Parathyroid adenoma (tissue), 2 donors: ENCODE measurements around the gene CEP104.

Experiments
- H2AFZ ChIP-seq: fragments of 300-600 bp; sonication (generic); one replicate; pipeline ENCODE4 v1.7.0; 2017; ENCODE audit warnings: antibody characterized with exemption, mild to moderate bottlenecking
- H3K27ac ChIP-seq: fragments of 300-600 bp; sonication (generic); one replicate; pipeline ENCODE4 v1.7.0; 2017
- H3K27me3 ChIP-seq: fragments of 300-600 bp; sonication (generic); one replicate; pipeline ENCODE4 v1.7.0; 2017; ENCODE audit warnings: low read length; ENCODE audit not compliant: control insufficient read depth, insufficient read depth
- H3K36me3 ChIP-seq: fragments of 300-600 bp; sonication (generic); one replicate; pipeline ENCODE4 v1.7.0; 2017; ENCODE audit warnings: low read length; ENCODE audit not compliant: control insufficient read depth, insufficient read depth
- H3K4me1 ChIP-seq: fragments of 300-600 bp; sonication (generic); one replicate; pipeline ENCODE4 v1.7.0; 2017; ENCODE audit warnings: control low read depth
- H3K4me2 ChIP-seq: fragments of 300-600 bp; sonication (generic); one replicate; pipeline ENCODE4 v1.7.0; 2017; ENCODE audit warnings: low read length
- H3K4me3 ChIP-seq: fragments of 300-600 bp; sonication (generic); one replicate; pipeline ENCODE4 v1.7.0; 2017; ENCODE audit warnings: low read depth, low read length
- H3K79me2 ChIP-seq: fragments of 300-600 bp; sonication (generic); one replicate; pipeline ENCODE4 v1.7.0; 2017; ENCODE audit warnings: control low read depth
- H3K9ac ChIP-seq: fragments of 300-600 bp; sonication (generic); one replicate; pipeline ENCODE4 v1.7.0; 2017; ENCODE audit warnings: mild to moderate bottlenecking
- H3K9me3 ChIP-seq: fragments of 300-600 bp; sonication (generic); one replicate; pipeline ENCODE4 v1.7.0; 2017; ENCODE audit warnings: low read length; ENCODE audit not compliant: control insufficient read depth
- CTCF ChIP-seq: fragments of 300-600 bp; sonication (generic); IDR thresholded peaks from one replicate; pipeline ENCODE4 v1.7.0; 2017; ENCODE audit warnings: antibody characterized with exemption, mild to moderate bottlenecking
- donor health status: primary hyperparathyroidism.

The CEP104 gene

GRCh38 chr1:3777647-3778589 is 79.1 kb downstream of the CEP104 start:
- H3K4me2 ChIP-seq = no peak overlapping the region
- H3K27ac ChIP-seq = no peak overlapping the region
- no peaks in the 10 kb centered on the region for H3K27me3 ChIP-seq
- no peaks in the 10 kb centered on the region for H3K79me2 ChIP-seq
- no peak for TF ChIP-seq CTCF
- H3K4me1 ChIP-seq = no peaks in the 10 kb centered on the region
- H3K9ac ChIP-seq = no peak overlapping the region
- H2AFZ ChIP-seq = no peak overlapping the region
- no peaks in the 10 kb centered on the region for H3K36me3 ChIP-seq
- no peaks in the 10 kb centered on the region for H3K9me3 ChIP-seq
- H3K4me3 ChIP-seq = no peak overlapping the region

- Histone ChIP-seq H3K4me1 (no peaks in the 10 kb centered on the region), H3K4me3 (no peak overlapping the region), H3K36me3 (no peaks in the 10 kb centered on the region), H3K27me3 (no peaks in the 10 kb centered on the region), H3K27ac (no peak overlapping the region), H2AFZ (no peak overlapping the region), H3K9me3 (no peaks in the 10 kb centered on the region), H3K79me2 (no peaks in the 10 kb centered on the region), H3K9ac (no peak overlapping the region), H3K4me2 (no peak overlapping the region)
- TF ChIP-seq CTCF = no peak
These were observed 79.9 kb downstream of the CEP104 start for GRCh38 chr1:3777078-3777547.

- H3K27ac ChIP-seq = no peak overlapping the region
- no peaks in the 10 kb centered on the region for H3K4me1 ChIP-seq
- H3K9ac ChIP-seq = no peak overlapping the region
These were observed 80.6 kb downstream of the CEP104 start for GRCh38 chr1:3776231-3776961.

GRCh38 chr1:3775490-3776230 is 81.4 kb downstream of the CEP104 start:
- H3K4me3 ChIP-seq = no peak overlapping the region
- no peaks in the 10 kb centered on the region for H3K79me2 ChIP-seq
- H2AFZ ChIP-seq = no peak overlapping the region
- no peak overlapping the region for H3K9ac ChIP-seq
- no peak overlapping the region for H3K4me2 ChIP-seq
- H3K36me3 ChIP-seq = no peaks in the 10 kb centered on the region
- H3K9me3 ChIP-seq = no peaks in the 10 kb centered on the region
- no peaks in the 10 kb centered on the region for H3K27me3 ChIP-seq
- H3K4me1 ChIP-seq = no peaks in the 10 kb centered on the region
- H3K27ac ChIP-seq = no peak overlapping the region
- TF ChIP-seq CTCF = peak; percentile 11

More at GRCh38 chr1:3776231-3776961, 80.6 kb downstream of the CEP104 start:
- no peak overlapping the region for H2AFZ ChIP-seq
- H3K79me2 ChIP-seq = no peaks in the 10 kb centered on the region
- TF ChIP-seq CTCF = no peak
- no peaks in the 10 kb centered on the region for H3K36me3 ChIP-seq
- H3K9me3 ChIP-seq = no peaks in the 10 kb centered on the region
- no peak overlapping the region for H3K4me2 ChIP-seq
- no peak overlapping the region for H3K4me3 ChIP-seq
- H3K27me3 ChIP-seq = no peaks in the 10 kb centered on the region
